C4-2B (cell line): Measurements from ENCODE around the gene ZC3H10.

Experiments
- CTCF ChIP-seq: fragments of 450-650 bp; conservative IDR thresholded peaks from 2 replicates; pipeline ENCODE4 v1.5.1; 2017; ENCODE audit warnings: mild to moderate bottlenecking
- ZFX ChIP-seq: fragments of 450-650 bp; IDR thresholded peaks from 2 replicates; pipeline ENCODE4 v1.6.1; 2017

GRCh38 chr12:56161690-56162351 is 43.8 kb downstream of the ZC3H10 start:
- TF ChIP-seq CTCF (no peak), ZFX (no peak)
